Muscle of leg (tissue), 16 donors: ENCODE results near the gene BROX. TPM values are rescaled to one million over a fixed set of nuclear protein-coding genes. Genes with fewer than 3 reads are reported as not detected.
"Not testable (repeated sequence)": the region's sequence is repeated elsewhere in the genome, so short reads cannot be mapped to it uniquely, and the experiment has no call there.

Experiments used
- DNase-seq: peaks from one replicate; pipeline ENCODE4 v3.0.0; 2013
- H3K27ac ChIP-seq: one replicate; pipeline ENCODE4 v1.5.1; 2013; ENCODE audit warnings: mild to moderate bottlenecking, low read length, control low read depth
- H3K27me3 ChIP-seq: one replicate; pipeline ENCODE4 v1.6.1; 2013; ENCODE audit warnings: low read length; ENCODE audit not compliant: control insufficient read depth, insufficient read depth
- H3K36me3 ChIP-seq: one replicate; pipeline ENCODE4 v1.6.1; 2013; ENCODE audit warnings: low read length; ENCODE audit not compliant: control insufficient read depth, insufficient read depth
- H3K4me1 ChIP-seq: one replicate; pipeline ENCODE4 v1.6.1; 2013; ENCODE audit warnings: low read length; ENCODE audit not compliant: control insufficient read depth, insufficient read depth
- H3K4me3 ChIP-seq: one replicate; pipeline ENCODE4 v1.5.1; 2013; ENCODE audit warnings: low read length, control low read depth
- H3K9me3 ChIP-seq: replicated peaks from 2 replicates; pipeline ENCODE4 v1.6.1; 2013; ENCODE audit warnings: low read depth, low read length; ENCODE audit not compliant: control insufficient read depth
- WGBS: methylation state at CpG from one replicate; pipeline ENCODE4 v1.1.5; 2013; ENCODE audit warnings: missing lambda C conversion rate; ENCODE audit not compliant: insufficient coverage; 5-methylcytosine and 5-hydroxymethylcytosine counted together
- long read RNA-seq, 11 donors: transcript quantifications; one replicate each; lab custom pipeline, GENCODE V29; 2026
- polyA plus RNA-seq, 8 donors: library from polyadenylated mRNA; unstranded; fragments of 120-200 nt; gene quantifications; one replicate each; pipeline versions ENCODE4 v1.2.1 to v1.2.3, GENCODE V29; 2013; ENCODE audit warnings: inconsistent platforms in 1 of 8, low replicate concordance in 1 of 8; ENCODE audit not compliant: insufficient read length in 8 of 8, insufficient read depth in 1 of 8
- total RNA-seq: library from RNA; stranded (reverse); fragments of 120-200 nt; gene quantifications from one replicate; pipeline ENCODE4 v1.2.4, GENCODE V29; 2013

Gene BROX
- total RNA-seq (32.3 TPM), polyA plus RNA-seq (10 to 100 TPM; 16.5 to 24.0 (median 19.6) TPM)
- long read RNA-seq, donor 1, result 0 reads
- long read RNA-seq, donor 2, result 0 reads
- long read RNA-seq, donor 3, full-length matches to known transcripts, result 1 of 1 reads
- long read RNA-seq, donor 3, partial matches to known transcripts, result 0 of 1 reads
- long read RNA-seq, donor 3, other reads (novel, unspliced or antisense), result 0 of 1 reads
- long read RNA-seq, donor 4, full-length matches to known transcripts, result 1 of 1 reads
- long read RNA-seq, donor 4, partial matches to known transcripts, result 0 of 1 reads
- long read RNA-seq, donor 4, other reads (novel, unspliced or antisense), result 0 of 1 reads
- long read RNA-seq, donor 5, full-length matches to known transcripts, result 1 of 1 reads
- long read RNA-seq, donor 5, partial matches to known transcripts, result 0 of 1 reads
- long read RNA-seq, donor 5, other reads (novel, unspliced or antisense), result 0 of 1 reads
- long read RNA-seq, donor 6, full-length matches to known transcripts, result 4 of 4 reads
- long read RNA-seq, donor 6, partial matches to known transcripts, result 0 of 4 reads
- long read RNA-seq, donor 6, other reads (novel, unspliced or antisense), result 0 of 4 reads
- long read RNA-seq, donor 7, partial matches to known transcripts, result 0 of 1 reads
- long read RNA-seq, donor 7, other reads (novel, unspliced or antisense), result 0 of 1 reads
- long read RNA-seq, donor 8, full-length matches to known transcripts, result 3 of 22 reads
- long read RNA-seq, donor 8, partial matches to known transcripts, result 19 of 22 reads
- long read RNA-seq, donor 8, other reads (novel, unspliced or antisense), result 0 of 22 reads
- long read RNA-seq, donor 9, partial matches to known transcripts, result 0 of 1 reads
- long read RNA-seq, donor 9, other reads (novel, unspliced or antisense), result 0 of 1 reads
- long read RNA-seq, donor 10, partial matches to known transcripts, result 22 of 24 reads
- long read RNA-seq, donor 10, other reads (novel, unspliced or antisense), result 0 of 24 reads
- long read RNA-seq, donor 11, partial matches to known transcripts, result 0 of 1 reads
- long read RNA-seq, donor 11, other reads (novel, unspliced or antisense), result 0 of 1 reads

- peaks cover 6% of the 10 kb centered on the region for H3K4me1 ChIP-seq
Measured at GRCh38 chr1:222712253-222713090, at the start of gene BROX, which contains the start of gene AIDA. BROX (plus strand) TSS chr1:222712564; CDS start chr1:222715700, 3,136 bp downstream. AIDA (minus strand) TSS chr1:222712491; CDS start chr1:222712317, 174 bp downstream.

GRCh38 chr1:222663431-222663934, 48.9 kb upstream of the BROX start:
- no peaks in the 10 kb centered on the region for H3K9me3 ChIP-seq
- no CpG with 5 or more reads among the region's 4 CpGs for WGBS
- no peak overlapping the region for H3K4me3 ChIP-seq
- H3K36me3 ChIP-seq, result peaks cover 40% of the 10 kb centered on the region
- no peaks in the 10 kb centered on the region for H3K27me3 ChIP-seq
- DNase-seq, result no peak
- H3K27ac ChIP-seq, result no peak overlapping the region
- H3K4me1 ChIP-seq, result no peaks in the 10 kb centered on the region

More at GRCh38 chr1:222712253-222713090, at the start of gene BROX, which contains the start of gene AIDA:
- Histone ChIP-seq H3K27me3 (no peaks in the 10 kb centered on the region), H3K9me3 (no peaks in the 10 kb centered on the region), H3K4me3 (peak within 1 kb of the TSS; percentile 90), H3K36me3 (peaks cover 4% of the 10 kb centered on the region), H3K27ac (peak within 1 kb of the TSS; percentile 100)
- WGBS, result under 1% methylated on average over 45 of the region's 62 CpGs
- DNase-seq, result peak; percentile 96

DNA sequence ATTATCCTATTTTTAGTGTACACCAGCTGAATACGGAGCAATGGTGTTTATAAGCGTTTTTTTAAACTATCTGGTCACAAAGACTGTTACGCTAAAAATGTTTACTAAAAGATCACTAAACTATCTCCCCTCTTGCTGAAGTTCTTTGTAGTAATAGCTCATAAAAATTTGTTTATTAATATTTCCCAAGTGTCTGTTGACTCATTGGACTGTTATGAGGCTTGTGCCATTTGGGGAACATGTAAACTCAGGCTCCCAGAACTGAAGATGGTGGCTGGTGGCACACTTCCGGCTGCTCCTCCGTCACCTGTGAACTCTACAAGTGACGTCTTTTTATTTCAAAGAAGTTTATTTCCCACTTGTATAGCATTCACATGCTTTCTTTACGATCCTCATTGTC, 46.4 kb upstream of the BROX start:
- WGBS, result no CpG with 5 or more reads among the region's 7 CpGs
- Histone ChIP-seq H3K27ac (no peak overlapping the region), H3K36me3 (peaks cover 41% of the 10 kb centered on the region), H3K9me3 (no peaks in the 10 kb centered on the region), H3K4me3 (no peak overlapping the region), H3K4me1 (no peaks in the 10 kb centered on the region), H3K27me3 (no peaks in the 10 kb centered on the region)
- no peak for DNase-seq

GRCh38 chr1:222668184-222668583, 44.2 kb upstream of the BROX start:
- not testable (repeated sequence) for H3K27me3 ChIP-seq, DNase-seq, H3K4me1 ChIP-seq, H3K9me3 ChIP-seq, H3K27ac ChIP-seq, H3K4me3 ChIP-seq
- WGBS, result no CpG with 5 or more reads among the region's 4 CpGs
- peaks cover 41% of the 10 kb centered on the region for H3K36me3 ChIP-seq

DNA sequence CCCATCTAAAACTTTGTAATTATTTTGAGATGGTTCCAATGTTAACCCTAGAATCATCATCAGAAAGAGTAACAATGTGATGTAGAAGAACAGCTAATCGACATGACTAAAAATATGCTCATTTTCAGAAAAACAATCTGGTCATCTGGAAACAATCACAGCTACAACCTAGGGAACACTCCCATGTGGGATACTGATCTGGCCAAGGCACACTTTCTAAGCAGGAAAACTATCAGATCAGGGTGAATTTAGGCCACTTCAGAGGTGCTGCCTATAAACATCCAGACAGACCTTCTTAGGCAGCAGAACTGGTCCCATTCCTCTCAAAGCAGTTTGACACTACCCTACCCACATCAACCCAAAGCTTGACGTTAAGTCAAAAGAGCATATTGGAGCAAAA, 43.3 kb upstream of the BROX start:
- not testable (repeated sequence) for H3K4me3 ChIP-seq, H3K4me1 ChIP-seq, H3K27me3 ChIP-seq, H3K9me3 ChIP-seq, DNase-seq, H3K27ac ChIP-seq
- WGBS, result no CpG with 5 or more reads among the region's 2 CpGs
- H3K36me3 ChIP-seq, result peaks cover 37% of the 10 kb centered on the region

DNA sequence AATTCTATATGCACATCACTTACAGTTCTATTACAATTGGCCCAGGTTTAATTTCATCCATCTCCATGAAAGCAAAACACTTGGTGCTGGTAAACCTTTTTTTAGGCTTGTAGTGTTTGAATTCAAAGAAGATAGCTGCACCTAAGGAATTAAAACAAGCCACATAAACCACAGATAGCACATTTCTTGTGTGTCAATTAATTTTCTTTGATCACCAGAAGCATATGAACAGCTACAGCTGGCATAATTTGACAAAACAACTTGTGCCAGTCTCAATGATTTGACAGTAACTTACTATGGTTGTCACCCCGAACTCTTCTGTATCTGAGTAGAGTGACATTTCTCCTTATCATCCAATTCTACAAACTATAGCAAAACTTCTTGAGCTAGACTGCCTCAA, 42.3 kb upstream of the BROX start:
- WGBS, result no CpG with 5 or more reads among the region's 1 CpG
- H3K27ac ChIP-seq, result no peak overlapping the region
- no peaks in the 10 kb centered on the region for H3K4me1 ChIP-seq
- H3K9me3 ChIP-seq, result no peaks in the 10 kb centered on the region
- DNase-seq, result no peak
- peaks cover 27% of the 10 kb centered on the region for H3K36me3 ChIP-seq
- H3K4me3 ChIP-seq, result no peak overlapping the region
- no peaks in the 10 kb centered on the region for H3K27me3 ChIP-seq

- DNase-seq, result no peak
- Histone ChIP-seq H3K4me1 (no peaks in the 10 kb centered on the region), H3K9me3 (no peaks in the 10 kb centered on the region), H3K36me3 (peaks cover 16% of the 10 kb centered on the region), H3K27me3 (no peaks in the 10 kb centered on the region), H3K27ac (no peak overlapping the region), H3K4me3 (no peak overlapping the region)
- no CpG with 5 or more reads among the region's 1 CpG for WGBS
Measured at GRCh38 chr1:222680080-222680479, 32.3 kb upstream of the BROX start.

GRCh38 chr1:222691016-222691415, 21.3 kb upstream of the BROX start:
- Histone ChIP-seq H3K4me3 (no peak overlapping the region), H3K4me1 (no peaks in the 10 kb centered on the region), H3K27me3 (no peaks in the 10 kb centered on the region), H3K9me3 (no peaks in the 10 kb centered on the region), H3K36me3 (peaks cover 12% of the 10 kb centered on the region), H3K27ac (no peak overlapping the region)
- DNase-seq, result no peak
- WGBS, result 88% methylated on average over 1 of the region's 1 CpG

- no CpG with 5 or more reads among the region's 5 CpGs for WGBS
- H3K9me3 ChIP-seq, result no peaks in the 10 kb centered on the region
Measured at GRCh38 chr1:222694927-222695326, 17.4 kb upstream of the BROX start.

More at GRCh38 chr1:222694927-222695326, 17.4 kb upstream of the BROX start:
- Histone ChIP-seq H3K36me3 (peaks cover 3% of the 10 kb centered on the region), H3K4me3 (no peak overlapping the region), H3K27me3 (no peaks in the 10 kb centered on the region), H3K27ac (no peak overlapping the region), H3K4me1 (no peaks in the 10 kb centered on the region)
- DNase-seq, result no peak
